MG63 (cell line): ENCODE results near the gene DLG2. TPM values are rescaled to one million over a fixed set of nuclear protein-coding genes. Genes with fewer than 3 reads are reported as not detected.

Experiments used
- DNase-seq: peaks from one replicate; pipeline ENCODE4 v3.0.0-alpha.2; 2020
- H3K27me3 ChIP-seq: fragments of 250-450 bp; sonication (Bioruptor Pico); 2 replicates; pipeline ENCODE4 v1.5.1; 2020; ENCODE audit warnings: mild to moderate bottlenecking, moderate library complexity
- H3K36me3 ChIP-seq: fragments of 250-450 bp; sonication (Bioruptor Pico); 2 replicates; pipeline ENCODE4 v1.5.1; 2020; ENCODE audit warnings: mild to moderate bottlenecking, moderate library complexity
- H3K4me3 ChIP-seq: fragments of 250-450 bp; sonication (Bioruptor Pico); 2 replicates; pipeline ENCODE4 v1.5.1; 2020; ENCODE audit warnings: mild to moderate bottlenecking, moderate library complexity
- H3K9me3 ChIP-seq: fragments of 250-450 bp; sonication (Bioruptor Pico); 2 replicates; pipeline ENCODE4 v1.5.1; 2020; ENCODE audit warnings: mild to moderate bottlenecking, moderate library complexity
- total RNA-seq: library from RNA; depleted of rRNA; stranded (reverse); fragments of >200 nt; shearing (Covaris generic); gene quantifications from 2 replicates; pipeline ENCODE4 v1.2.3, GENCODE V29; 2014; ENCODE audit warnings: low replicate concordance

The DLG2 gene
- total RNA-seq, 1 experiment from 2014 or later = 0.10 TPM

GRCh38 chr11:84035645-84036044, 1591.5 kb downstream of the DLG2 start:
- no peak overlapping the region for H3K4me3 ChIP-seq
- no peaks in the 10 kb centered on the region for H3K9me3 ChIP-seq
- no peaks in the 10 kb centered on the region for H3K27me3 ChIP-seq
- no peak for DNase-seq
- no peaks in the 10 kb centered on the region for H3K36me3 ChIP-seq

GRCh38 chr11:84034484-84034883, 1592.7 kb downstream of the DLG2 start:
- no peaks in the 10 kb centered on the region for H3K36me3 ChIP-seq
- no peaks in the 10 kb centered on the region for H3K27me3 ChIP-seq
- H3K4me3 ChIP-seq = no peak overlapping the region
- no peak for DNase-seq
- H3K9me3 ChIP-seq = no peaks in the 10 kb centered on the region

GRCh38 chr11:84024266-84024665, 1602.9 kb downstream of the DLG2 start:
- H3K9me3 ChIP-seq = no peaks in the 10 kb centered on the region
- DNase-seq = no peak
- no peaks in the 10 kb centered on the region for H3K36me3 ChIP-seq
- no peaks in the 10 kb centered on the region for H3K27me3 ChIP-seq
- no peak overlapping the region for H3K4me3 ChIP-seq

GRCh38 chr11:84022695-84023094, 1604.4 kb downstream of the DLG2 start:
- no peaks in the 10 kb centered on the region for H3K9me3 ChIP-seq
- H3K36me3 ChIP-seq = no peaks in the 10 kb centered on the region
- H3K27me3 ChIP-seq = no peaks in the 10 kb centered on the region
- no peak overlapping the region for H3K4me3 ChIP-seq
- no peak for DNase-seq

- H3K36me3 ChIP-seq = no peaks in the 10 kb centered on the region
- no peak for DNase-seq
- H3K27me3 ChIP-seq = no peaks in the 10 kb centered on the region
- no peaks in the 10 kb centered on the region for H3K9me3 ChIP-seq
- H3K4me3 ChIP-seq = no peak overlapping the region
Observed at GRCh38 chr11:84022201-84022600, 1604.9 kb downstream of the DLG2 start.

GRCh38 chr11:84021291-84021690, 1605.9 kb downstream of the DLG2 start:
- no peak for DNase-seq
- H3K36me3 ChIP-seq = no peaks in the 10 kb centered on the region
- H3K27me3 ChIP-seq = no peaks in the 10 kb centered on the region
- H3K9me3 ChIP-seq = no peaks in the 10 kb centered on the region
- no peak overlapping the region for H3K4me3 ChIP-seq

- Histone ChIP-seq H3K9me3 (no peaks in the 10 kb centered on the region), H3K27me3 (no peaks in the 10 kb centered on the region), H3K4me3 (no peak overlapping the region), H3K36me3 (no peaks in the 10 kb centered on the region)
- peak; percentile 5 for DNase-seq
Observed at GRCh38 chr11:84019571-84020194, 1607.5 kb downstream of the DLG2 start.

- DNase-seq = no peak
- Histone ChIP-seq H3K36me3 (no peaks in the 10 kb centered on the region), H3K9me3 (no peaks in the 10 kb centered on the region), H3K4me3 (no peak overlapping the region), H3K27me3 (no peaks in the 10 kb centered on the region)
Observed at GRCh38 chr11:84014539-84014938, 1612.6 kb downstream of the DLG2 start.

GRCh38 chr11:84012171-84012826, 1614.8 kb downstream of the DLG2 start:
- H3K9me3 ChIP-seq = no peaks in the 10 kb centered on the region
- no peaks in the 10 kb centered on the region for H3K36me3 ChIP-seq
- no peak for DNase-seq
- H3K4me3 ChIP-seq = no peak overlapping the region
- H3K27me3 ChIP-seq = no peaks in the 10 kb centered on the region

- DNase-seq = no peak
Observed at GRCh38 chr11:84003181-84003580, 1624.0 kb downstream of the DLG2 start.

GRCh38 chr11:83998921-83999320, 1628.2 kb downstream of the DLG2 start:
- Histone ChIP-seq H3K27me3 (no peaks in the 10 kb centered on the region), H3K4me3 (no peak overlapping the region), H3K9me3 (no peaks in the 10 kb centered on the region), H3K36me3 (no peaks in the 10 kb centered on the region)
- DNase-seq = no peak

More at GRCh38 chr11:84003181-84003580, 1624.0 kb downstream of the DLG2 start:
- H3K4me3 ChIP-seq = no peak overlapping the region
- H3K27me3 ChIP-seq = no peaks in the 10 kb centered on the region
- H3K36me3 ChIP-seq = no peaks in the 10 kb centered on the region
- H3K9me3 ChIP-seq = no peaks in the 10 kb centered on the region

GRCh38 chr11:83990160-83990733, 1636.9 kb downstream of the DLG2 start:
- H3K4me3 ChIP-seq = no peak overlapping the region
- no peaks in the 10 kb centered on the region for H3K9me3 ChIP-seq
- DNase-seq = no peak
- H3K27me3 ChIP-seq = no peaks in the 10 kb centered on the region
- H3K36me3 ChIP-seq = no peaks in the 10 kb centered on the region

- no peak overlapping the region for H3K4me3 ChIP-seq
- no peaks in the 10 kb centered on the region for H3K36me3 ChIP-seq
- H3K27me3 ChIP-seq = no peaks in the 10 kb centered on the region
- no peaks in the 10 kb centered on the region for H3K9me3 ChIP-seq
- no peak for DNase-seq
Observed at GRCh38 chr11:83982825-83983224, 1644.3 kb downstream of the DLG2 start.

- Histone ChIP-seq H3K9me3 (no peaks in the 10 kb centered on the region), H3K4me3 (no peak overlapping the region), H3K27me3 (no peaks in the 10 kb centered on the region), H3K36me3 (no peaks in the 10 kb centered on the region)
- no peak for DNase-seq
Observed at GRCh38 chr11:83979593-83979992, 1647.6 kb downstream of the DLG2 start.

- no peak for DNase-seq
- Histone ChIP-seq H3K36me3 (no peaks in the 10 kb centered on the region), H3K9me3 (no peaks in the 10 kb centered on the region), H3K4me3 (no peak overlapping the region), H3K27me3 (no peaks in the 10 kb centered on the region)
Observed at GRCh38 chr11:83978942-83979341, 1648.2 kb downstream of the DLG2 start.

- no peak overlapping the region for H3K4me3 ChIP-seq
- H3K27me3 ChIP-seq = no peaks in the 10 kb centered on the region
- no peak for DNase-seq
- H3K9me3 ChIP-seq = no peaks in the 10 kb centered on the region
- no peaks in the 10 kb centered on the region for H3K36me3 ChIP-seq
Observed at GRCh38 chr11:83976086-83976485, 1651.1 kb downstream of the DLG2 start.

GRCh38 chr11:83972536-83972935, 1654.6 kb downstream of the DLG2 start:
- no peaks in the 10 kb centered on the region for H3K27me3 ChIP-seq
- H3K36me3 ChIP-seq = no peaks in the 10 kb centered on the region
- H3K4me3 ChIP-seq = no peak overlapping the region
- no peaks in the 10 kb centered on the region for H3K9me3 ChIP-seq
- no peak for DNase-seq

GRCh38 chr11:83971063-83971462, 1656.1 kb downstream of the DLG2 start:
- Histone ChIP-seq H3K9me3 (no peaks in the 10 kb centered on the region), H3K4me3 (no peak overlapping the region), H3K36me3 (no peaks in the 10 kb centered on the region), H3K27me3 (no peaks in the 10 kb centered on the region)
- DNase-seq = no peak
